CD4-positive, alpha-beta T cell treated with Interleukin-1 beta for 1 hour (primary cell): ENCODE results near the gene YES1.
"Not testable (repeated sequence)": the region's sequence is repeated elsewhere in the genome, so short reads cannot be mapped to it uniquely, and the experiment has no call there.

Experiments used
- DNase-seq, 2 donors: peaks; one replicate each; pipeline ENCODE4 v3.0.0-alpha.2; 2020 to 2022

Gene YES1

DNA sequence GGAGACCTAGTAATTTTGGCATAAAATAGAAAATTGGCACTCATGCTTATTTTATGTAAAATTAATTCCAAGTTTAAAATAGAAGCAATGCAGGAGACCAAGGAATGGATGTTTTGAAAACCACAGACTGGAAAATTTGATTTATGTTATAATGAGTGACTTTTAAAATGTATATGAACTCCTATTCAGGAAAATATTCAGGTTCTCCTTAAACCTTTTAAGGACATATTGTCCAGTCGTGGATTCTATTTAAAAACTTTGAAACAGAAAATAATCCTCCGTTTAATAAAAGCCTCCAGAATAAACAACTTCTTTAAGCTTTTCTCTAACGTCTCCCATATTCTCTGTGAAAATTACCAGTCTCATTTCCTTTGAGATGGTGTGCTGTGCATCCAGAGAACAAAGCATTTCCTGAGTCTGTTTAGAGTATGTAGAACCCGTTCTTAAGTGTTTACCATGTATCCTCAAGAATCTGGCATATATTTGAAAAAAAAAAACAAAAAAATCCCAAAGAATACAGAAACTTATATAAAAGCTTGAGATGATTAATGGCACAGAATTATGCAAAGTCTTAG is 8.6 kb upstream of the YES1 start:
- no peak for DNase-seq

DNA sequence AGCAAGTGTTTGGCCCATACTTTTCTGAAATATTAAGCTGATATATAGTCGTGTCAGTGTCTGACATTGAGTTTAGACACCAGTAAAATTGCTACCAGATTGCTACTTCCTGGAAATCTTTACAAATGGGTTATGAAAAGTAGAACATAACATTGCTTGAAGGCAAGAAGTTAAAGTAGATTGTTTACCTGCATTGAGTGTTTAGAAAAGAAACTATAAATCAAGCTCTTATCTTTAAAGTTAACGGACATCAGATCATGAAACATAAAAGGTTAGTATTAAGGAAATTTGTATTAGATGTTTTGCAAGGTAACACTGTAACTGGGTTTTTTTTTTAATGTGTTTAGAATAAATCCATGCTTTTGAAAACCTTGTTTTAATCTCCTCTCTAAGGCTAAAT is 4.8 kb upstream of the YES1 start:
- DNase-seq = no peak

DNA sequence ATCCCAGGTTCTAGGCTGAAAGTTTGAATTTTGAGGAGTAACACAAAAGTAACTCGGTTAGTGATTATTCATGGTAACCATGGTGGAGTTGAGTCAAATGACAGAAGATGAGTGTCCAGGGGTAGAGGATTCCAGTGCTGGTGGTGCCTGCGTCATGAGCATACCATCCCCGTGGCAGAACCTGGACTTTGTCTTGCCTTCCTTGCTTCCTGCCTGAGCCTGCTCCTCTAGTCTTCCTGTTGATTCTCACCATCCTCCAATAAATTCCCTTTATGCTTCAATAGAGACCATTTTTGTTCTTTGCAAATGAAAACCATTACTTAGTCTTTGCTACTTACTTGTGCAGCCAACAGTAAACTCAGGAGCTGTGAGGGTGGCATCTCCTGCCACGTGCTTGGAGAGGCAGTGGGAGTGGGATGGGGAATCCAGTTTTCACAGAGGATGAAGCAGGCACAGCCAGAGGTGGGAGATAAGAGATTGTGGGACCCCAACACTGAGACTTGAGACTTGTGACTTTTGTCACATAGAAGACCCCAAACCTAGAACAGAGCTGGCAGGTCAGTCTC is 4.1 kb upstream of the YES1 start:
- no peak for DNase-seq

DNA sequence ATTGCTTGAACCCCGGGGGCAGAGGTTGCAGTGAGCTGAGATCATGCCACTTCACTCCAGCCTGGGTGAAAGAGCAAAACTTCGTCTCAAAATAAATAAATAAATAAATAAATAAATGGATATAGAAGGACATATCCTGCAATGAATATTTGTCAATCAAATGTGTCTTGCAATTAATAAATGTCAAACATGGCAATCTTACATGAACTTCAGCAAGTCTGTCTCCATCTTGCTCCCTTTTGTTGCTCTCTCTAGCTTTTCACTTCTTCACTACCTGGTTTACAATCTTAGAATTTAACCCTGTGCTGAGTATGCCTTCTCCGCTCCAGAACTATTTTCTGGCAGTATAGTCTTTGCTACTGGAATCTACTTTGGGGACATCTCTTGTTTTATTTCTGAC is 3.3 kb upstream of the YES1 start:
- DNase-seq = no peak

DNA sequence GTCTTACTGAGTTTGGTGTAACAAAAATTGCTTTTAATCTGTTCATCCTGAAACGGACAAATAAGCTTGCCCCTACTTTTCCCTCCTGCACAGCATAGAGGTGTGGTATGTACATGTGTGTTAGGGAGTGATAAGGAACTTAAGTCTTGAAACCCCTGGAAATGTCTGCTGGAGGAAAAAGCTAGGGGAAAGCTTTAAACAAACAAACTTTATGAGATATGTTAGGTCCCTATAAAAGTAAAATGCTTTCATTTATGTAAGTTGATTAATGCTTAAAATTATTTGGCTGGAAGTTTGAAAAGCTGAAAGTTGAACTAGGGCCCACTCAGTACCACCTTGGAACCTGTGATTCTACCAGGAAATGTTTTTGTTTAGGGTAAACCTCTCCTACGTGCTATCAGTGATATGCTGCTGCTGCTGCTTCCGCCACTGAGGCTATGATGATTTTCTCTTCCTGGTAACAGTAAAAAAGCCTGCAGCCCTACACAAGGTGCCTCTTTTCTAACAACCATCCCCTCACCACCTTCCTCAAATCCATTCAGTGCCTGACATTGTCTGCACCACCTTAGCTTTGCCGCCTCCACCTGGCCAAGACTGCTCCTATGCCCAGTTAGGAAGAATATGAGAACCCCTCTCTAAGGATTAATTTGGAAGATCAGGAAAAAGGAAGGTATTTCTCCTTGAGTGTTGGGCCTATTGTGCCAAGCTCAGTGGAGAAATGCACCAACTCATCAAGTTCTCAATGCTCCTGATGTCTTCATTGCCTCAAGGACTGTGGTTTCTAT is 2.5 kb upstream of the YES1 start:
- no peak for DNase-seq

DNA sequence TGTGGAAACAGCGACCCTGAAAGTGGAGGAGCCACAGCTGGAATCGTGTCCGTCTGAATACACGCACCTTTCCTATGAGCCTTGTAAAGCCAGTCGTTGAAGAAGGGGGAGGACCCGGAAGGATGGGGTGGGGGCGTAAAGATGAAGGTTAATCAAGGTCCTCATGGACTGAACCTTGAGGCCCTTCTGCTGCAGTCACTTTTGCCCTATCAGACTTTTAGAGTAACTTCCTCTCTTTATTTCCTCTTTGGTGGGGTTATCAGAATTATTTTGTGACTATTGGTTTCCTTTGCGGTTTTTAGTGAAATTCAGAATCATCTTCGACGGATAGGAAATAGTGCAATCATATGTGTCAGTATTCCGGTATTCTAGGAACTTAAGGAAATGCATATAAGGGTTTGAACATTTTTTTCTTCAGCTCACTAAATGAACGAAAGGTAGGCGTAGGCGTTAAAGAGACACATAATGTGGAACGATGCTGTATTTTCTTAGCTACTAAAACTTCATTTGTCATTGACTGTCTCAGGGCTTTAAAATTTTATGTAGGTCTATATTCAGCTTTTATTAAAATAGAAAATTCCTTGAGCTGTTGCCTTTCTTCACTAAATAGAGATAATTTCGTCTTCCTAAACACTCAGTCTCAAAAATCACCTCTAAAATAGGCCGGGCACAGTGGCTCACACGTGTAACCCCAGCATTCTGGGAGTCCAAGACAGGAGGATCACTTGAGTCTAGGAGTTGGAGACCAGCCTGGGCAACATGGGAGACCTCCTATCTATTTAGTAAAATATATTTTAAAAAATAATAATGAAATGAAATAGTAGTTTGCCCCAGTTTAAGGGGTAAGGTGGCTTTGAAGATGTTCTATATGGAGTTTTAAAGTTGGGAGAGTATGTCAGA is 1.4 kb upstream of the YES1 start:
- peak; percentile 37 to 67 for DNase-seq

DNA sequence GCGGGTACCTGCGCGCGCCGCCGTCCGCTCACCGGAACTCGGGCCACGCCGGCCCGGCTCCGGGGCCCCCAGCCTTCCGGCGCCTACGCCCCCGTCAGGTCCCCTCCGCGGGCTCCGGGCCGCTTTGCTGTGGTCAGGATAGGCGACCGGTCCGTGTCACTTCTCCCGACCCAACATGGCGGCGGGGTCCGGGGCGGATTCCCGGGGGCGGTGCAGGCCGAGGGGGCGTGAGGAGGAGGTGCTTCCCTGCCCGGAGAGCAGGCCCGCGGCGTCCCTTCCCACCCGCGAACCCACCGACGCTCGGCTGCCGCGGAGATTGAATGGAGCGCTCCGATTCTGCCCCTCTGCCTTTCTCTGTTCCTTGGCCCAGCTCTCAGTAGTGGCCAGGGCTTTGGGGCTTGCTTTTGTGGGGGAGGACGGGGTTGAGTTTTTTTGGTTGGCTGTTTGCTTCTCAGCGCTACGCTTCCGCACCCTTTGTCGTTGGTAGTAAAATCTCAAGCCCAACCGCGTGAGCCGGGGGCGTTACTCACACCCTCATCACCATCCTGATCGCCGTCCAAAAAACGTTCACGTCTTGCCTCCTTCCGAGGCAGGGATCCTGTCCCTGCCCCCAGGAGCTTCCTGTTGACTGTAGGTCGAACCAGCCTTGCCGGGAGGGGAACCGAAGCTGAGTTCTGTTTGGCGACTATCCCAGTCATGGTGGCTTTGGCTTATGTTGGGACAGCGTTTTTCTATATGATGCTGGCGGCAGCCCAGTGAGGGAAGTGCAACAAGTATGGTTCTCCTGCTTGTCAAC is 532 bp upstream of the YES1 start:
- DNase-seq = peak; percentile 67 to 77

DNA sequence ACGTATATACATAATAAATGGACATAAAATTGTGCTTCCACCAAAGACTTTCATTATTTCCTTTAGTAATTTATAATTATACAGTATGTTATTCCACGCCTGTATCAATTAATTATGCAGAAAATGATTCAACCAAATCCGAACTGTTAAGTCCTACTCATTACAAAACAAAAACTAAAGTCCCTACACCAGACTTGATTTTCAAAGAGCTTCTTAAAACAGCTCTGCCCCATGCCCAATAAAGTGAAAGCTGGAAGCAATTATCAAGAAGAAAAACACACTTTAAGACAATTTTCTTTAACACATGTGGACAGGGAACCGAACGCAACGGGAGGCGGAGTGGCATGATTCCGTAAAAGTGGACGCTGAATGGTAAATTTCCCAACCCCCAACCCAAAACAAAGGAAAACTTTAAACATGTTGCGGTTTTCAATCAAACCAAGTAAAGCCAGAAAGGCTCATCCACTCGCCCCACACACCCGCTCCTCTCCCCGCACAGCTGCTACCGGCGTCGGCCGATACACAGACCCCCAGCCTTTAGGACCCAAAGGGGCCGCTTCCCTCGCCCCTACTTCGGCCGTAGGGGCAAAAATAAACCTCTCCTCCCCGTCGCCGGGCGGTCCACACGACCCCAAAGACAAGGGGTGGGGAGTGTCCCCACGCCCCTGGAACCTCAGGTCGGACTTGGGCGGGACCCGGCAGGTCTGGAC is 705 bp downstream of the YES1 start:
- peak in 1 of 2 donors; percentile 16 for DNase-seq

DNA sequence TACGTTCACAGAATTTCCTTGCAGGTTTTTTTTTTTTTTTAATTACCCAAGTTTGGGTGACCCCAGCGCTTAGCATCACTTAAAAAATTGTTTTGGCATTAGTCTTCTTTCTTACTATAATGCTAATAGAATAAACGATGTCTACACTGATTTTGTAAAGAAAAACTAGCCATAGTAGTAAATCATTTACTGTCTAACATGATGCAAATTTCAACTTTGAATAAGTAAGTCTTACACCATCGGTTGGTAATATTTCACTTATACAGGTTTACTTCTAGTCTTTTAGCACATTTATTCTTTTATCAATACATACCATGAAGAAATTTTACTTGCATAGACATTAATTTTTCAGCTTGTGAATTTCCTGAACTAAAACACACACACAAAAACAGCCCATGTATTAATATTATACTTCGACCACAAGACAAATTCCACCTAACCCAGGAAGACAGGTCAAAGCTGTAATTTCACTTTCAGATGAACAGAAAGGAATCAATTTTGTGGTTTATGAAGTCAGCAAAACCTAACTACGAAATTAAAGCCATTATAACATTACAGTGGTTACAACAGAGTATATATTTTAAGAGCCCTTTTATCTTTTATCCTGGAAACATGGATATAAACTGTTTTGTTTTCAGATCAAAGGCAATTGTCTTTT is 1.9 kb downstream of the YES1 start:
- DNase-seq = peak in 1 of 2 donors; percentile 29

DNA sequence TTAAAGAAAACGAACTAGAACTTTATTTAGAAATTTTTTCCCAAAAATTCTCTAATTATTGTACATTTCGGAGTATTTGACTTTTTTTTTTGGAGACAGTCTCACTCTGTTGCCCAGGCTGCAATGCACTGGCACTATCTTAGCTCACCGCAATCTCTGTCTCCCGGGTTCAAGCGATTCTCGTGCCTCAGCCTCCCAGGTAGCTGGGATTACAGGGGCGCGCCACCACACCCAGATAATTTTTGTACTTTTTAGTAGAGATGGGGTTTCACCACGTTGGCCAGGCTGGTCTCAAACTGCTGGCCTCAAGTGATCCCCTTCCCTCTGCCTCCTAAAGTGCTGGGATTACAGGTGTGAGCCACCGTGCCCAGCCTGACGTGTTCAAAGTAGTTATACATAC is 2.8 kb downstream of the YES1 start:
- DNase-seq = not testable (repeated sequence)

DNA sequence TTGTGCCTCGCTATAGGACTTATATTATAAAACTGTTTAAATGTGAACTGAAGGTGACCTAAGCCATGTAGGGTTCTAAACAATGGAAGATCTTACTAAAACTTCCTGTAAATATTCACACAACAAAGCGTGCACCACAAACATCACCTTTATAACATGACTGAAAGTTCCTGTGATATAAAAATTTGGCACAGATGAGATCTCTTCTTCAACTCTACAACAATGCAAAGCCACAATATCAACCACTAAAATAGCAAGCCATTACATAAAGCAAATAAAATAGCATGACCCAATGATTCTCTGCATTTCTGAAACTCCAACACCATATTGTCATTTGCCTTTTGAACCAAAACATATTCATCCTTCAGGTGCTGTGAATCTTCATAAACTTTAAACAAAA is 3.5 kb downstream of the YES1 start:
- DNase-seq = peak in 1 of 2 donors; percentile 15

DNA sequence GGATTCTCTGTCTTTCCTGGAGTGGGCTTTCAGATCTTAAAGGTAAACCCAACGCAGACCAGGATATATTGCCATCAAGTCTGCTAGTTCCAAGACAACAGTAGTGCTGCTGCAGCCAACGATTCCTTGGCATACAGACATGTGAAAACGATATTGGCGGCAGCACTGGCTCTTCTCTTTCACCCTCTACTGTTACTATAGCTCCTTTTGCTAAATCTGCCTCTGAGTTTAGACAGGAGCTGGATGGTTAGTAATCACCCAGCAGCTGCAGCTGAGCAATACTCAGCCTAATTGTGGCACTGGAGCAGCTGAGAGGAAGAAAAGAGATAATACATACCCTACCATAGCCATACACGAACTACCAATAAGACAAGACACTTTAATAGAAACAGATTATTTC is 4.0 kb downstream of the YES1 start:
- DNase-seq = no peak

DNA sequence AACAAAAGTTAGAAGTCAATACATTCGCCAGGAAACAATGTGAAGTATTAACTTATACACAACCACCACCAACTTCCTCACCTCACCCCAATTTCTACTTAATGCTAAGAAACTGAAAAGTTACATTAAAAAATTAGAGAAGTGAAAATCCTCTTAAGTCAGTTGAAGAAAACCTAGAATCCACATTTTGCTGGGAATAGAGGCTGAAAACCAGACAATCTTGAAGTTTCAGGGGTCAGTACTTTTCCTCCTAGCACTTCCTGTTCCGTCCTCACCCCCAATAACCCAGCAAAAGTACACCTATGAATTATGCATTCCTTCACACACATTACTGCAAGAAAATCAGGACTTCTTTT is 6.3 kb downstream of the YES1 start:
- DNase-seq = no peak

DNA sequence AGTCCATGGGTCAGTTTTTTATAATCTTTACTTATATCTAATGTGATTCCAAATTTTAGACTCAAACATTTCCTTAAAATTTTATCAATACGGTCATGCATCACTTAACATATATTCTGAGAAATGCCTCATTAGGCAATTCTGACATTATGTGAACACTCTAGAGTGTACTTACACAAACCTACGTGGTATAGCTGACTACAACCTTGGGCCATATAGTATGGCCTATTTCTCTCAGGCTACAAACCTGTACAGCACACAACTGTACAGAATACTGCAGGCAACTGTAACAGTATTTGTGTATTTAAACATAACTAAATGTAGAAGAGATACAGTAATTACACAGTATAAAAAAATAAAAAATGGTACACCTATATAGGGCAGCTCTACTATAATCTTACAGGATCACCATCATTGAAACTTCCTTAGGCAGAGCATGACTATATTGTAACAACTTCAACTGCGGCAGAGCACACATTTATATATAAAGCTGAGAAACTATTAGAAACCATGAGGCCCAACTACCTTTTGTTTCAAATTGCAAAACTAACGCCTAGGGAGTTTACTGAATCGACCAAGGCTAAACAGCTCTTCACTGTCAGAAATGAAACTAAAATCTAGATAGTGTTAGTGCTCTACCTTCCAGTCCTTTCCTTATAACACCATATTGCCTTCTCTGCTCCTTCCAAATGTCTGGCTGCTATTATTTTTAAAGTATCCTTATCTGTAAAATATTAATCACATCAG is 6.9 kb downstream of the YES1 start:
- no peak for DNase-seq

DNA sequence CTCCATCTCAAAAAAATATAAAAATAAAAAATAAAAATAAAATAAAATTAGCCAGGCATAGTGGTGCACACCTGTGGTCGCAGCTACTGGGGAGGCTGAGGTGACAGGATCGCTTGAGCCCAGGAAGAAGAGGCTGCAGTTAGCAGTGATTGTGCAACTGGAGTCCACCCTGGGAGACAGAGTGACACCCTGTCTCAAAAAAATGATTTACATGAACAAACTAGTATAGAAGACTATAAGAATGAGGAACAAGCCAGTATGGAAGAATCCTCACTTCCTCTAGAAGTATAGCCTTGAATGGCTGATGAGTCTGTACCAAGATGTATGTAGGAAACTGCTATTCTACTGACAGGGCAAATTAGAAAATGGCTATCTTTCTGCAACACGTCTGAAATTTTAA is 10.9 kb downstream of the YES1 start:
- DNase-seq = no peak

DNA sequence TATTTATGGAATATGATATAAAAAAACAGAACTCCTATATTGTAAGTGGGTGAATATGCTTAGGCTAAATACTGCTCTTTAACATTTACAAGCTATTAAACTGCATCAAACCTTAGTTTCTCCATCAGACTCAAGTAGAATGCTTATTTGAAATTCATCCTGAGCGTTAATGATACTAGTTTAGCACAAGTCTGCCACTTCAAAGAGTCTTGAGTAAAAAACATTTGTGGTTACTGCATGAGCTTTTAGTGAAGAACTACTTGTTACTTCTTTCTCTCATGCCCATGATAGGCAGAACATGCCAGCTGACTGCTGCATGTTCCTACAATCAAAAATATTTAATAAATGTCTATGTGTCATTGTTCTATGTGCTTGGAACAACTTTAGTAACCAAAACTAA is 12.1 kb downstream of the YES1 start:
- DNase-seq = no peak

DNA sequence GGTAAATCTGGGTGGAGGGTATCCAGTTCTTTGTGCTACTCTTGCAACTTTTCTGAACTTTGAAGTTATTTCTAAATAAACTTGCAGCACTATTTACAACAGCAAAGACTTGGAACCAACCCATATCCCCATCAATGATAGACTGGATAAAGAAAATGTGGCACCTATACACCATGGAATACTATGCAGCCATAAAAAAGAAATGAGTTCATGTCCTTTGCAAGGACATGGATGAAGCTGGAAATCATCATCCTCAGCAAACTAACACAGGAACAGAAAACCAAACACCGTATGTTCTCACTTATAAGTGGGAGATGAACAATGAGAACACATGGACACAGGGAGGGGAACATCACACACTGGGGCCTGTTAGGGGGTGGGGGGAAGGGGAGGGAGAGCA is 16.7 kb downstream of the YES1 start:
- not testable (repeated sequence) for DNase-seq

DNA sequence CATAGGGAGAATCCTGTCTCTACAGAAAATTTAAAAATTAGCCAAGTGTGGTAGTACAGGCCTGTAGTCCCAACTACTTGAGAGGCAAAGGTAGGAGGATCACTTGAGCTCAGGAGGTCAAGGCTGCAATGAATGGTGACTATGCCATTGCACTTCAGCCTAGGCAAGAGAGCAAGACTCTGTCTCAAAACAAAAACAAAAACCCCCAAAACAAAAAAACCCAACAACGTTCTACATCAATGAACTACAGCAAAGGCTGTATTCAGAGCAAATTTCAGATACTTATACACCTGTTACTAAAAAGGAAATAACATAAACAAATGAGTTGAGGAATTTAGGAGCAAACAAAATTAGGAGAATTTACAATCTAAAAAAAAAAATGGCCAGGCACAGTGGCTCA is 22.6 kb downstream of the YES1 start:
- DNase-seq = no peak

DNA sequence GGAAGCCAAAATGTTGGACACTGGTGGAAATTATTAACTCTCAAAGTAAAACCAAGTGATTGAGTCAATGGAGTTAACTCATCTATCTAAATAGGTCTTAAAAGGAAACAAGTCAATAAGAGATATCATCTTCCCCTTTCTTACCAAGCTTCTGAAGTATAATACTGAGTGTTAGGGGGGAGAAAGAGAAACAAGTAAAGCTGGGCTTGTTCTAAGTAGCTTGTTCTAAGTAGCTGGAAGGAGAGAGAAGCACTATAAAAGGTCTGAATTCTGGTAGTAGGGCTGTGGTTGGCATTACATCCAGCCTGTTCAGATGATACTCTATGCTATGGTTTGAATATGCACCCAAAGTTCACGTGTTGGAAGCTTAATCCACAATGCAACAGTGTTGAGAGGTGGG is 26.8 kb downstream of the YES1 start:
- no peak for DNase-seq

DNA sequence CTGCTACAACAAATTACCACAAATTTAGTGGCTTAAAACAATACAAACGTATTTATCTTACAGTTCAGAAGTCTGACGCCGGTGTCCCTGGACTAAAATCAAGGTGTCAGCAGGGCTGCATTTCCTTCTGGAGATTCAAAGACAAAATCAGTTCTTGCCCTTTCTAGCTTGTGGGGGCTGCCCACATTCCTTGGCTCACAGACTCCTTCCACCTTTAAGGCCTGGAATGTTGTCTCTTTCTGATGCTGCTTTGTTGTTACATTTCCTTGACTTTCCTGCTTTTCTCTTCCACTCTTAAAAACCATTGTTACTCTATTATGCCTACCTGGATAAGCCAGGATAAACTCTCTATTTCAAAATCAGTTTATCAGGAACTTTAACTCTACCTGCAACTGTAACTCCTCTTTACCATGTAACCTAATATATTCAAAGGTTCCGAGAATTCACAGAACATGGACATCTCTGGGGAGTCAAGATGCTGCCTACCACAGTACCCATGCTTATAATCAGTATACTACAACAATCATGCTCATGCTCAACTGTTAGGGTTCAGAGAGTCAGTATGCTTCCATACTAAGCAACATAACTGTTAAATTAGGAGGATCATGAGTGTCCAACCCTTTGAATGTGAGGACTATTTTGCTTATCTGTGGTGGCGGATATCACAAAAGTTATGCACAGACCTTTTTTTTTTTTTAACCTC is 27.4 kb downstream of the YES1 start:
- DNase-seq = no peak
